NCI-H2029 treated with DMSO at 0.1 percent for 48 hours (cell line): ENCODE measurements around the gene EEIG2.

Experiments
- DNase-seq: peaks from one replicate; lab custom pipeline; 2025; lab: John Stamatoyannopoulos, UW

Gene EEIG2

GRCh38 chr1:108551137-108551862 lies 8.6 kb upstream of the EEIG2 start:
- no peak for DNase-seq

- DNase-seq, result no peak
These were observed 6.0 kb upstream of the EEIG2 start for GRCh38 chr1:108553905-108554304.

- no peak for DNase-seq
These were observed 5.0 kb upstream of the EEIG2 start for GRCh38 chr1:108554682-108555427.

GRCh38 chr1:108556066-108556465 lies 3.8 kb upstream of the EEIG2 start:
- no peak for DNase-seq

- DNase-seq, result no peak
These were observed 3.4 kb upstream of the EEIG2 start for GRCh38 chr1:108556499-108556898.

GRCh38 chr1:108557296-108557695 lies 2.6 kb upstream of the EEIG2 start:
- no peak for DNase-seq

GRCh38 chr1:108560189-108560873 lies 431 bp downstream of the EEIG2 start:
- no peak for DNase-seq

- peak; percentile 35 for DNase-seq
These were observed 1.1 kb downstream of the EEIG2 start for GRCh38 chr1:108560874-108561459.

- peak; percentile 41 for DNase-seq
These were observed 1.9 kb downstream of the EEIG2 start for GRCh38 chr1:108561689-108562326.

- no peak for DNase-seq
These were observed 3.9 kb downstream of the EEIG2 start for GRCh38 chr1:108563808-108564207.

- DNase-seq, result no peak
These were observed 5.2 kb downstream of the EEIG2 start for GRCh38 chr1:108565081-108565480.

- no peak for DNase-seq
These were observed 5.6 kb downstream of the EEIG2 start for GRCh38 chr1:108565512-108565911.

- DNase-seq, result no peak
These were observed 8.7 kb downstream of the EEIG2 start for GRCh38 chr1:108568589-108568988.

GRCh38 chr1:108569097-108569728 lies 9.3 kb downstream of the EEIG2 start:
- DNase-seq, result no peak

GRCh38 chr1:108570128-108570527 lies 10.2 kb downstream of the EEIG2 start:
- DNase-seq, result no peak

GRCh38 chr1:108570998-108571401 lies 11.1 kb downstream of the EEIG2 start:
- DNase-seq, result no peak

- DNase-seq, result no peak
These were observed 12.3 kb downstream of the EEIG2 start for GRCh38 chr1:108572182-108572581.

GRCh38 chr1:108573183-108573582 lies 13.3 kb downstream of the EEIG2 start:
- DNase-seq, result no peak

GRCh38 chr1:108574008-108574407 lies 14.1 kb downstream of the EEIG2 start:
- DNase-seq, result no peak

GRCh38 chr1:108575375-108575774 lies 15.5 kb downstream of the EEIG2 start:
- DNase-seq, result no peak

GRCh38 chr1:108583757-108584427 lies 24.0 kb downstream of the EEIG2 start:
- DNase-seq, result no peak
